Forelimb muscle (tissue), 1 donor: ENCODE data around the gene KCNK17. TPM values are rescaled to one million over a fixed set of nuclear protein-coding genes. Genes with fewer than 3 reads are reported as not detected.

ENCODE experiments used
- DNase-seq: peaks from one replicate; pipeline ENCODE4 v3.0.0-alpha.2; 2013; ENCODE audit warnings: low read depth
- polyA plus RNA-seq: library from polyadenylated mRNA; unstranded; fragments of 120-200 nt; gene quantifications from one replicate; pipeline ENCODE4 v1.2.1, GENCODE V29; 2013; ENCODE audit not compliant: insufficient read length

The KCNK17 gene
- polyA plus RNA-seq, 1 donor: 1.5 TPM

GRCh38 chr6:39268721-39269120 lies 45.5 kb downstream of the KCNK17 start:
- DNase-seq: no peak

DNA sequence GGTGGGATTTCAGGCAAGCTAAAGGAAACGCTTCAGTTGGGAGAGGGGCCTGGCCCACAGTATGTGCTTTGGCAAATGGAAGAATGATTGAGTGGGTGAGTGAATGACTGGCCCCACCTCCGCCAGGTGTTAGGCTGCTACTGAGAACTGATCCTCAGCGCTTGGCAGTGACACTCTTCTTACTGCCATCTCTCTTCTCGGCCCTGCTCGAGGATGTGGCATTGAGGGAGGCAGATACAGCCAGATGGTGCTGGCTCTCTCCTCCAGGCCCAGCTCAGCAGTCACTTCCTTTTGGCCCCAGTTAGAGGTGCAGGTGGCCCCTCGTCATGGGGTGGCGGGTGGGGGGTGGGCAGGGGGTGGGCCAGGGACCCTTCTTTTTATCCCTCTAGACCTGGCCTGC lies 46.0 kb downstream of the KCNK17 start:
- no peak for DNase-seq

- DNase-seq: no peak
These were observed 47.4 kb downstream of the KCNK17 start for GRCh38 chr6:39266782-39267355.

- no peak for DNase-seq
These were observed 47.8 kb downstream of the KCNK17 start for GRCh38 chr6:39266375-39266774.

DNA sequence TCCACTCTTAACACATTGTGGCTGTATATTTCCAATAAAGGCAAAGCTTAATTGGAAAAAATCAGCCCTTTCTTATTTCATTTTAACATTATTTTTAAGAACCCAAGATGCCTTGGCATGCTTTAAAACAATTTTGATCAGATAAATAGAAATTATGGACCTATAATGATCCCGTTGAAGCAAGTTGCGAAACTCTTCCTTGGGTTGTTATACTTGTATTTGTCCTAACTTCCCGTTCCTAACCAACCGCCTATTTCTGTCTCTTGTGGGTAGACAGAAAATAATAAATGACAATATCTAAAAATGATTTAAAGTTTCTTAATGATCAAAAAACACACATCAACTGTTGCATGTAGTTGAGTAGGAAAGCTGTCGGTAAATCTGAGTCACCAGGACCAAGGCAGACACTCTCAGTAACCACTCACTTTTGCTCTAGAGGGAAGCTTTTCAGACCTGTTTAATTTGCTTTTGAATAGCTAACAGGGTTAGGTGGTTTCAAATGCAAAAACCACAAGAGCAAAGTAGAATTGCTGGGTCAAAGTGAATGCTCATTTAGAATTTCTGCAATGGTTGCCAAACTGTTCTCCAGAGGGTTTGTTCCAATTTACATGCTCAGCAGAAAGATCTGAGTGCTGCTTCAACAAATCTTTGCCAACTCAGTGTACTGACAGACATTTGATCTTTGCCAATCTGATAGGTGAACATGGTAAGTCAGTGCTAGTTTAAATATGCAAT lies 50.7 kb downstream of the KCNK17 start:
- no peak for DNase-seq

DNA sequence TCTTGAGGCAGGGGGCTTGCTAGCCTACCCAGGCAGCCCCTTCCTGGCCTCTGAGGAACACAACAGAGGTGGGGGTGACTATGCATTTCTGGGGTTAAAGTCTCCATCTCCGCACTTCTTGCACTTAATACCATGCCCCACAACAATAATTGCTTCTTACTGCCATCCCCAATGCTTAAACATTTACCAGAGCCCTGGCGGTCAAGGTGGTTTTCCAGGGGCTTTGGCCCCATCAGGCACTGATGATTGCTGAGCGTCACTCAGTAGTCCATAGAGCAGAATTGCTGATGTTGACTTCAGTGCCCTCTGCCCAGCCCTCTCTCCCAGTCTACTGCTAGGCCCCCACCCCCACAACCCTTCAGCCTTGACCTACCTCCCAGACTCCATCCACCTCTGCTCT lies 52.5 kb downstream of the KCNK17 start:
- no peak for DNase-seq

- no peak for DNase-seq
These were observed 53.3 kb downstream of the KCNK17 start for GRCh38 chr6:39260953-39261352.

DNA sequence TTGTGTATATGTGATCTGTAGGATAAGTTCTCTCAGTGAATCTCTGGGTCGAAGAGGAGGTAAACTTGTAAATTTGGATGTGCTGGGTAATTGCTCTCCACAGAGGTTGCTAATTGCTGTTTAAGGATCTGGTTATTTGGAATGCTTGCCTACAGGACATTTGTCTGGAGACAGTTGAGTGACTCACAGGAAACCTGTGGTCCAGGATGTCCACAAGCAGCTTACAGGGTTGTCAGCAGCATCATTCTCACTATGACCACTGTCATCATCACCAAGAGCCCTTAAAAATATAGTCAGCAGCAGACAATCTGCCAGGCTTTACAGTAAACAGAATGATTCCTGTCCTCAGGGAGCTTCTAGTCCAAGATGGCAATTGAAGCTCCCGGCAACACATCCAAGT lies 53.8 kb downstream of the KCNK17 start:
- no peak for DNase-seq

DNA sequence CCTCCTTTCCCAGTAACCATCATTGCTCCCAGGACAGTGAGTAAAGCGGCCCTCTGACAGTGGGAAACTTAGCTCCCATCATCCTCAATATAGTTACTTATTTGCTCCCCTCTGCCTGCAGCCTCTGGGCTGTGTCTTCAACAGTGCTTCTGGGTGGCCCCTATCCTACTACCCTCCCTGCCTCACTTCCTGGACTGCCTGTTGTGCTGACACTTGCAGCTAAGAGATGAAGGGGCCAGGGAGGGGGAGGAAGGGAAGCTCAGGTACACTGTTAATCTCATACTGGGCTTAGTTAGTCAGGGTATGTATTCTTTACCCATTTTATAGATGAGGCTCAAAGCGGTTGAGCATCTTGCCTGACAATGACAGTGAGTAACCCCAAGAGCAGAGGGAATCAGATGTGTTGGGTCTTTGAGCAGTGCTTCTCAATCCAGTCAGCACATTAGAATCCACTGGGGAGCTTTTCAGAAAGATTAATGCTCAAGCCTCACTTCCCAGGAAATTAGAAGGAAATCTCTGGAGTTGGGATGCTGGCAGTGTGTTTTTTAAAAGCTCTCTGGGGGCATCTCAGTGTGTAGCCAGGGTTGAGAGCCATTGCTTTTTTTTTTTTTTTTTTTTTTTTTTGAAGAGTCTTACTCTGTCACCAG lies 57.8 kb downstream of the KCNK17 start:
- DNase-seq: no peak

DNA sequence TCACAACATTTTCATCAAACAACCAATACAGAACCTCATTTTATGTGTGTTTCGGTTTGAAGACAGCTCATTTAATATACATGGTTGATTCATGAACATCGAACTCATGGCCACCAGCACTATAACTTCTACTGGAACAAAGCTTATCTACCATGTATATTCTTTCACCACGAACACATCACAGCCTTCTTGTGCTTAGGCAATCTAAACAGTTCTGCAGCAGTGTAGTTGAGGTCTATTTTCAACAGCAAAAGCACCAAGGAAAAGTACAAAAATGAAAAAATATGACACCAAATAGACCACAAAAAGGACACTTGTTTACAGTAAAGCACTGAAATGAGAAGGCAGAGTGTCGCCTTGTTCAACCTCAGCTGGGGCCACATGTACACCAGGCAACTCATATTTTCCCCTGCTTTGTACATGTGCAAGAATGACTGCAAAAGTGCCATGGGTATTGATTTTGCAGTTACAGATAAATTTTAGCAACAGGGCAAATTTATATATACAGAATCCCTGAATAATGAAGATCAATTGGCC lies 59.2 kb downstream of the KCNK17 start:
- DNase-seq: no peak

DNA sequence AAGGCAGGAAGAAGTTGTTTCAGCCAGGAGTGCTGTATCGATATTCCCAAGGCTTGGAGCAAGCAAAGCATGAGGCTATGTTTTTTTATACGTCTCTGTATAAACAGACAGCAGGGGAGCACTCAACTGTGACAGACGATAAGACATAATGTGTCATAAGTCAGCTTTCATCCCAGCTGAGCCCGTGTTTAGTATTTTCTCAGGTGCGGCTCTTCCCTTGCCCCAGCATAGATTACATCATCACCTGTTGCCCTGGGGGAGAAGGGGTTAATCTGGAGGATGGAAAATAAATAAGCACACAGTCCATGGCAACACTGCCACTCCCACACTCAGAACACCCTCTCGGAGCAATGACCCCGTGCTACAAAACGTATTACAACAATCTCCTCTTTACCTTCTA lies 62.8 kb downstream of the KCNK17 start:
- DNase-seq: no peak

GRCh38 chr6:39250507-39250906 lies 63.7 kb downstream of the KCNK17 start:
- no peak for DNase-seq

DNA sequence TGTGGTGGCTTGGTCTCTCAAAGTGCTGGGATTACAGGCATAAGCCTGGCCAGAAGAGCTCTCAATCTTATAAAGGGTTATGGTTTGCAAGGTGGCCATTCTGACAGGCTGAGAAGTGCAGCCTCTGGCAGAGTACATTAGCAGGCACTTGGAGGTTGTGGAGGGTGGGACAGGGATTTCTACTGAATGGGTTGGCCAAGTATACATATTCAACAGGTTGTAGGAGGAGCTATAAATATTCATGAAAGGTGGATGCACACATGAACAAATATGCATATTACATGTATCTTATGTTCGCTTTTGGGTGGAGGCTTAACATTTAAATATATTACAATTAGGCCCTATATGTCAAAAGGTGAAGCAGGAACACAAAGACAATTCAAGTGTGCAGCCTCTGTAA lies 64.9 kb downstream of the KCNK17 start:
- no peak for DNase-seq

Other genes starting within 250 kb of the KCNK17 start
- gene SAYSD1, start 199.2 kb downstream of the KCNK17 start, polyA plus RNA-seq: 11.4 TPM
- gene KCNK5, start 84.9 kb downstream of the KCNK17 start, polyA plus RNA-seq: 1.5 TPM
- gene KCNK16, start 8.3 kb upstream of the KCNK17 start, polyA plus RNA-seq: not detected